ENCODE measurements around the gene PKDREJ. TPM values are rescaled to one million over a fixed set of nuclear protein-coding genes. Genes with fewer than 3 reads are reported as not detected.

PKDREJ gene
- total RNA-seq, 1 donor from 2014 or later: not detected

GRCh38 chr22:46245511-46245910 is 17.6 kb downstream of the PKDREJ start:
- TF ChIP-seq CTCF (IDR thresholded peaks at IDR 0.05; ENCODE audit: insufficient read depth, low read length, poor library complexity, severe bottlenecking): no peak
- no peaks in the 10 kb centered on the region for H3K27me3 ChIP-seq (ENCODE audit: control insufficient read depth, insufficient read depth, low read length)
- no peak overlapping the region for H3K4me3 ChIP-seq (ENCODE audit: low read depth, low read length)
- DNase-seq (ENCODE audit: low read depth): no peak
- no peaks in the 10 kb centered on the region for H3K36me3 ChIP-seq (ENCODE audit: control insufficient read depth, insufficient read depth, low read length)

- no peaks in the 10 kb centered on the region for H3K27me3 ChIP-seq (ENCODE audit: control insufficient read depth, insufficient read depth, low read length)
- DNase-seq (ENCODE audit: low read depth): no peak
Observed at GRCh38 chr22:46244771-46245170, 18.4 kb downstream of the PKDREJ start.

GRCh38 chr22:46242076-46242475 is 21.1 kb downstream of the PKDREJ start:
- DNase-seq (ENCODE audit: low read depth): no peak
- Histone ChIP-seq H3K36me3 (ENCODE audit: control insufficient read depth, insufficient read depth, low read length) (no peaks in the 10 kb centered on the region), H3K4me3 (ENCODE audit: low read depth, low read length) (no peak overlapping the region), H3K27me3 (ENCODE audit: control insufficient read depth, insufficient read depth, low read length) (no peaks in the 10 kb centered on the region)
- no peak for TF ChIP-seq CTCF (IDR thresholded peaks at IDR 0.05; ENCODE audit: insufficient read depth, low read length, poor library complexity, severe bottlenecking)

More at GRCh38 chr22:46244771-46245170, 18.4 kb downstream of the PKDREJ start:
- no peaks in the 10 kb centered on the region for H3K36me3 ChIP-seq (ENCODE audit: control insufficient read depth, insufficient read depth, low read length)
- no peak for TF ChIP-seq CTCF (IDR thresholded peaks at IDR 0.05; ENCODE audit: insufficient read depth, low read length, poor library complexity, severe bottlenecking)
- H3K4me3 ChIP-seq (ENCODE audit: low read depth, low read length): no peak overlapping the region

GRCh38 chr22:46241396-46242007 is 21.6 kb downstream of the PKDREJ start:
- no peak for DNase-seq (ENCODE audit: low read depth)
- H3K27me3 ChIP-seq (ENCODE audit: control insufficient read depth, insufficient read depth, low read length): no peaks in the 10 kb centered on the region
- H3K4me3 ChIP-seq (ENCODE audit: low read depth, low read length): no peak overlapping the region
- no peak for TF ChIP-seq CTCF (IDR thresholded peaks at IDR 0.05; ENCODE audit: insufficient read depth, low read length, poor library complexity, severe bottlenecking)
- no peaks in the 10 kb centered on the region for H3K36me3 ChIP-seq (ENCODE audit: control insufficient read depth, insufficient read depth, low read length)

GRCh38 chr22:46240907-46241306 is 22.2 kb downstream of the PKDREJ start:
- TF ChIP-seq CTCF (IDR thresholded peaks at IDR 0.05; ENCODE audit: insufficient read depth, low read length, poor library complexity, severe bottlenecking): no peak
- H3K36me3 ChIP-seq (ENCODE audit: control insufficient read depth, insufficient read depth, low read length): no peaks in the 10 kb centered on the region

GRCh38 chr22:46240506-46240905 is 22.6 kb downstream of the PKDREJ start:
- Histone ChIP-seq H3K27me3 (ENCODE audit: control insufficient read depth, insufficient read depth, low read length) (no peaks in the 10 kb centered on the region), H3K36me3 (ENCODE audit: control insufficient read depth, insufficient read depth, low read length) (no peaks in the 10 kb centered on the region), H3K4me3 (ENCODE audit: low read depth, low read length) (no peak overlapping the region)
- TF ChIP-seq CTCF (IDR thresholded peaks at IDR 0.05; ENCODE audit: insufficient read depth, low read length, poor library complexity, severe bottlenecking): no peak
- no peak for DNase-seq (ENCODE audit: low read depth)

More at GRCh38 chr22:46240907-46241306, 22.2 kb downstream of the PKDREJ start:
- Histone ChIP-seq H3K27me3 (ENCODE audit: control insufficient read depth, insufficient read depth, low read length) (no peaks in the 10 kb centered on the region), H3K4me3 (ENCODE audit: low read depth, low read length) (no peak overlapping the region)
- DNase-seq (ENCODE audit: low read depth): no peak

Measured in kidney epithelial cell (primary cell).